GM19023 (cell line): ENCODE results near the gene PDGFA.

Experiments used
- ATAC-seq: cut with Tn5 transposase; IDR thresholded peaks from one replicate; pipeline ENCODE4 v1.9.1; 2021; ENCODE audit warnings: mild to moderate bottlenecking, moderate library complexity; ENCODE audit not compliant: unreplicated experiment

Gene PDGFA

DNA sequence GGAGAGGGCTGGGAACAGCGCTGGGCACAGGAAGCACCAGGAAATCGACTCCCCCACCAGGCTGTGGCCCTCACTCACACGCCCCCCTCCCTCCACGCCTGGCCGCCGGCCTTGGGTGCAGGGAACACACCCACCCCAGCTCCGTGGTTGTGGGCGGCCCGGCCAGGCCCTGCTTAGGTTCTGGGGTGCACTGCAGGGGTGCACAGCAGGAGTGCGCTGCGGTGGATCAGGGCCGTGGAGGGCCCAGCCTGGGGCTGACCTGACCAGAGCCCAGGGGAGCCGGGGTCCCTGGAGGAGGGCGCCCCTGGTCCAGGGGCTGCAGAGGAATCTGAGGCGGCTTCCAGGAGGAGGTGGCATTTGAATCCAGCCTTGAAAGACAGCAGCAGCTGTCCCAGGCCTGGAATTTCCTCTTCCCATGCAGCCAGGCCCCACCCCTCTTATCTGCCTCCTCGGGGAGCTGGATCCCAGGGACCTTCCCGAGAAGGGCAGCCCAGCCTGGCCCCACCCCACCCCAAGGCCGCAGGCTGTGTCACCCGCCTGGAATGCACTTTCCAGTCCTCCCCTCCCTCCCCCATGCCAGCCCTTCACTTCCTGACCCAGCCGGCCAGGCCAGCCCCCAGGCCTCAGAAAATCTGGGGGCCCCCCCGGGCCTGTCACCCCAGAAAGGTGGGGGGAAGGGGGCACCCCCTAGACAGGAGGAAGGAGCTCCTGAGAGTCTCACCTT lies 18.4 kb upstream of the PDGFA start:
- no peak for ATAC-seq

DNA sequence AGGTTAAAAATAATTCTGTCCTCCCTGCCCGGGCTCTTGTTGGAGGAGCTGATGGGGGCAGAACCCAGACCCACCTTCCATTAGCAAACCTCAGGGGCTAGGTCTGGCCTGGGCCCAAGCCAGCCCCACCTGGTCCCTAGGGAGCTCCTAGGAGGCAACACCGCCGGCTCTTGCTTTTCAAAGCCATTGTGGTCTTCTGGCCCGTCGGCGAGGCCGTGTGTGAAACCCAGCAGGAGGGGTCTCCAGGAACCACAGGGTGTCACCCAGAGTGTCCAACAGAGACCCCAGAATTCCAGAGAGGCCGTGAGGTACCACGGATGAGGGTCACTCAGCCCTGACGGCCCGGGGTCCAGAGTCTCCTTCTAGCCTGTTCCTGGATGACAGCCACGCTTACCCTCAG lies 16.6 kb upstream of the PDGFA start:
- ATAC-seq, result no peak

DNA sequence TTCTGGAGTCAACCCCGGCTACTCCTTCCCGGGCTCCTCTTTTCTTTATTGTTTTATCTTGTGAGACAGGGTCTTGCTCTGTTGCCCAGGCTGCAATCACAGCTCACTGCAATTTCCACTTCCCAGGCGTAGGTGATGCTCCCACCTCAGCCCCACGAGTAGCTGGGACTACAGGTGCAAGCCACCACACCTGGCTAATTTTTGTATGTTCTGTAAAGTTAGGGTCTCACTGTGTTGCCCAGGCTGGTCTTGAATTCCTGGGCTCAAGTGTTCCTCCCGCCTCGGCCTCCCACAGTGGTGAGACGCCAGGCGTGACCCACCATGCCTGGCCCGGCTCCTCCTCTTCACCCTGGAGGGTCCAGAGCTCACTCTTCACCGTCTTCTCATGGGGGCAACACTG lies 15.3 kb upstream of the PDGFA start:
- ATAC-seq, result no peak

DNA sequence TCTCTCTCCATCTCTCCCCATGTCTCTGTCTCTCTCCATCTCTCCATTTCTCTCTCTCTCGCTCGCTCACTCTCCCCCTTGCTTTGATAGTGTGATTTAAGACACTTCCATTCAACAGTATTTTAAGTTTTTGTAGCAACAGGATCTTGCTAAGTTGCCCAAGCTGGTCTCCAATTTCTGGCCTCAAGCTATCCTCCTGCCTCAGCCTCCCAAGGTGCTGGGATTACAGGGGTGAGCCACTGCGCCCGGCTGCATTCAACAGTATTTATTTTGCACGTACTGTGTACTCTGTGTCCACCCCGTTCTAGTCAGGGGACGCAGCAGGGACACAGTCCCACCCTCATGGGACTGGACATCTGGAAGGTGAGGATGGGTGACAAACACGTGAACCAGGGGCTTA lies 14.4 kb upstream of the PDGFA start:
- ATAC-seq, result no peak

DNA sequence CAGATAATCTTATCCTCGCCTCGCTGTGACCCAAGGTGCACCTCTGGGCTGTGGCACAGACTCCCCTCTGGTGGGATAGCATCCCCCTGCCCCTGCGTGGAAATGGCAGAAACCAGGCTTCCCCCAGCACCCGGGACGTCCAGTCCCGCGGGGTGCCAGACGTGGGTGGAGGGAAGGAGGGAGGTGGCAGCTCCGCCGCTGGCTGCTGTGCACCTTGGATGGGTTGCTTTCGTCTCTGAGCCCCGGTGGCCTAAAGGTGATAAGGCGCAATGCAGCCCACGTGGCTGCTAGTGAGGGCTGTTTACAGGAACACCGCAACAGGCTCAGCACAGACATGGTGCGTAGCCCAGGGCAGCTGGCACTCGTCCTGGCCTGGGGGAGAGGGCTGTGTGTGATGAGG lies 13.6 kb upstream of the PDGFA start:
- no peak for ATAC-seq

DNA sequence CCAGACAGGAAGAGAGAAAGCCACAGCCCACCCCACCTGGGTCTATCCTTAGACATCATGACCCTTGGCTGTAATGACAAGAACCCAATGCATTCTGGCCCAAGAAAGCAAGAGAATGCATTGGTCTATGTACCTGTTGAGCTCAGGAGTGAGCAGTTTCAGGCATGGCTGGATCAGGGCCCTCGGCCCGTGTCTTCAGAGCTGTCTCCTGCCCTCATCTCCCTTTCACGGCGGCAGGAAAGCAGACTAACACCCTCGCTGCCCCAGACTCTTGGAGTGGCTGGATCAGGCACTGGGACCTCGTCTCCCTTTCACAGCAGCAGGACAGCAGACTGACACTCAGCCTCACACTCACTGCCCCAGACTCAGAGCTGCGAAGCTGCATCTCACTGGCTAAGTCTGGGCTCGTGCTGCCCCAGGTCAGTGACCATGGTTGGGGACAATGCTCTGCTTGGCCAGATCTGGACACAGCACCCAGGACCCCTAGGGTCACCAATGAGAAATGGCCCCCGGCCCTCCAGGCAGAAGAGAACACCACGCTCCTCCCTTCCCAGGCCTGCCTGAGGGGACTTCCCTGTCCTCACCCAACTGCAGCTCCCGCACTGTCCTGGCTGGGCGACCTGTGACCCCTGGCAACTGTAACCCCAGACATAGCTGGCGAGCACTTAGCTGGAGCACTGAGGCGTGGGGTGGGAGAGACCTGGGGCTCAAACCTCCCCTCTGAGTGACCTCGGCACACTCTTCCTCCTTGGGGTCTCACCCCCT lies 12.9 kb upstream of the PDGFA start:
- no peak for ATAC-seq

DNA sequence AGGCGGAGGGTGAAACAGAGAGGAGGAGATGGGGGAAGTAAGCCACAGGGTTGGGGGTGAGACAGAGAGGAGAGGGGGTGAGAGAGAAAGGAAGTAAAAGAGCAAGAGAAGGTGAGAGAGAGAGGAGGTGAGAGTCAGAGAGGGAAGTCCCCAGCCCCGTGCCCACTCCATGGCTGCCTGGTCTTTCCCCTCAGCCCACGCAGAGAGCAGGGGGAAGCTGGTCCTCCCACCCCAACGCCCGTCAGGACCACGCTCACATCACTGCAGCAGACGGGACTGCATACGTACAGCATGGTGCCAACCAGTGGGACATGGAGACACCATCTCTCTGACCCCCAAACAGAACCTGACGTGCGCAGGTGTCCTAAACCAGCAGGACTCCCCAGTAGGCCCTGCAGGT lies 12.1 kb upstream of the PDGFA start:
- ATAC-seq, result no peak

DNA sequence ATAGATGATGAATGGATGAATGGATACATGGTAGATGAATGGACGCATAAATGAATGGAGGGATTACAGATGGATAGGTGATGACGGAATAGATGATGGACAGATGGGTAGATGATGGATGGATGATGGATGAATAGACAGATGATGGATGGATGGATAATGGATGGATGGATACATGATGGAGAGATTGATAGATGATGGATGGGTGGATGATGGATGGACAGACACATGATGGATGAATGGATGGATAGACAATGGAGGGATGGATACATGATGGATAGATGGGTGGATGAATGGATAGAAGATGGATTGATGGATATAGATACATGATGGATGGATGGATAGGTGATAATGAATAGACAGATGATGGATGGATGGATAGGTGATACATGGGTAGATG lies 8.8 kb upstream of the PDGFA start:
- no peak for ATAC-seq

DNA sequence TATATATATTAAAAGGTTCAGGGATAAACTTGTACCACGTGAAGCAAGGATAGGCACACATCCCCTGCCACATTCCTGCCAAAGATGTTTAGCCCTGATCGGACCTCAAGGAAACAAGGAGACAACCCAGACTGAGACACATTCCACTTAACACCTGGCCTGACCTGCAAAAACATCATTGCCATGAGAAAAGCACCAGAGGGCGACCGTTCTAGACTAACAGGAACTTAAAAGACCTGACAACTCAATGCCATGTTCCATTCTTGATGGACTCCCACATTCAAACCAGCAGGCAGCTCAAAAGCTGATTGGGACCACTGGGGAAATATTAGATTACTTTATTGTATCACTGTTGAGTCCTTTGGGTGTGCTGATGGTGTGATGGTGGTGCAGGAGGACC lies 8.1 kb upstream of the PDGFA start:
- no peak for ATAC-seq

DNA sequence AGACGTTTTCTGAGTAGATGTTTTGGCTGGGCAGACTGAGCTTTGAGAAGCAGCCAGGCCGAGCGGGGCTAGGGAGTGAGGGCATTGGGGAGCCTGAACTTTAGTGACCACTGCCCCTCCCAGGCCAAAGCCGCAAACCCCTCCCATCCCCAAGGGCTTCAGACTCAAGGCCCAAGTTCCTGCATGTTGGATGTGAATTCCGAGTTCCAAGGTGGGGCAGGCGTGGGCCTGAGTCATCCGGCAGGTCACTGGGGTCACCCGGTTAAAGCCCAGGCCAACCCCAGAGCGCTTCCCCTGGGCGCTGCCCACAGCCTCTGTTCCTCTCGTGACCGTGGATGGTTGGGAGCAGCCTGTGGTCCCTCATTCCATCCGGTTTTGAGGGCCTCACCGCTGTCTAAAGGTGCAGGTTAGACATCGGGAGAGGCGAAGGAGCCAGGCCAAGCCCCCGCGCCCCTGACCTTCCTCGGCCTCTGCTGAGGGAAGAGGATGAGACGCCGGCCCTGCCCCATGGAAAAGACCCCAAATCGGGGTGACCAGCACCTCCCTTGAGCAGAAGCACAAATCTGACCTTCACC lies 6.9 kb upstream of the PDGFA start:
- ATAC-seq, result no peak

DNA sequence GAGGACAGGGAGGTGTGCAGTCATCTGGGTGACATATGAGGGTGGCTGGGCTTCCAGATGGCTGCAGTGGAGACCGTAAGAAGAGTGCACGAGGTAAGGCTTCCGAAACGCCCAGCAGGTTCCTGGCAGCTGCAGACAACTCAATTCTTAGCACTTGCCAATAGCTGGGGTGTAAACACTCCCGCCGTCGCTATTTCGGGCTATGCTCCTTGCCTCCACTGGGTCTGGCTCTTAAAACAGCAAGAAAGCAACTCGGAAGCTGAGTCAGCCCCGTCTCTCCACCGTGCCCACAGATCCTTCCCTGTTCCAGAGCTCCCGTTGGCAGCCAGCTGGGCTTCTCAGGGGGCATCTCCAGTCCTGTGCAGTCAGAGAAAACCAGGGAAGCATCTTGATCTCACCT lies 6.1 kb upstream of the PDGFA start:
- ATAC-seq, result no peak

DNA sequence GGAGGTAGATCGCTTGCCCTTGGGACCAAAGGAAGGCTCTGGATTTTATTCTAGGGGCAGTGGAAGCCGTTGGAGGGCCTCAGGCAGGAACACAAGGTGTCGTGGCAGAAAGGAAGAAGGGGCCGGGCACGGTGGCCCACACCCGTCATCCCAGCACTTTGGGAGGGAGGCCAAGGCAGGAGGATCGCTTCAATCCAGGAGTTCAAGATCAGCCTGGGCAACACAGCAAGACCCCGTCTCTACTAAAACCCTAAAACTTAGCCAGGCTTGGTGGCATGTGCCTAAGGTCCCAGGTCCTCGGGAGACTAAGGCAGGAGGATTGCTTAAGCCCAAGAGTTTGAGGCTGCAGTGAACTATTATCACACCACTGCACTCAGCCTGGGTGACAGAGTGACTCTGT lies 5.2 kb upstream of the PDGFA start:
- ATAC-seq, result no peak

DNA sequence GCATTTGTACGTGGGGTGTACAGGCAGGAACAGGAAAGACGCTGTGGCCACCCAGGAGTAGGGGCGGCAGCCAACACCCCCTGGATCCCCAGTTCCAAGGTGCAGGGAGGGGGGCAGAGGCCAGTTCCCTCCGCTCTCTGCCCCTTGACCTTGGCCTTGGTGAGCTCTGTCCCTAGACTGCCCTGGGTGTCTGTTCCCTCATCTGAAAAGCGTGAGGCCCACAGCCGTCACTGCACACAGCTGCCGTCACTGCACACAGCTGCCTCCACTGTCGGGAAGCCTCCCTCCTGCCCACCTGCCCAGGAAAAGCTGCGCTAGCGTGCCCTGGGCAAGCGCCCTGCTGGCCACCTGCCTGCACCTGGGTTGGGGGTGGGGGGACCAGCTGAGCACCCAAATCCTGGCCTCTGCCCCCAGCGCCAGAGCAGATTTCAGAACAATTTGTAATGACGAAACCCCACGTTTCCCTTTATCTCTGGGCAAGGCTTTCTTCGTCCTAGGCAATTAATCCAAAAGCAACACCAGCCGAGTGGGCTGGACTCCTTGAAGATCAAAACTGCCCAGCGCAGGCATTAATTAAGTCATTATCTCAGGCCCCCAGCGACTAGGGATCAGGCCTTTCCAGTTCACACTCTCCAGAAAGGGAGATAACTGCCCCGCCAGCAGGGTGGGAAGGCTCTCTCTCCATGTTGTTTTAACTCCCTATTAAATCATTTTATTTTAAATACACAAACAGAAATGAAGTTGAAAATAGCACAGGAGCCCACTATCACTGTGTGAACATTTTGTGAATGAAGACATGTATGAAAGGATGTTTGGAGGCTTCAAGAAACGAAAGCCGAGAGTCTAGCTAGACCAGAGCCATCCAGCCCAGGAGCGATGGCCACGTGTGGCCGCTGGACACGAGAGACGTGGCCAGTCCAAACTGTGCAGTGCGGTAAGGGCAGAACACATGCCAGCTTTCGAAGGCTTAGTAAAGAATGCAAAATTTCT lies 4.0 kb upstream of the PDGFA start:
- no peak for ATAC-seq

DNA sequence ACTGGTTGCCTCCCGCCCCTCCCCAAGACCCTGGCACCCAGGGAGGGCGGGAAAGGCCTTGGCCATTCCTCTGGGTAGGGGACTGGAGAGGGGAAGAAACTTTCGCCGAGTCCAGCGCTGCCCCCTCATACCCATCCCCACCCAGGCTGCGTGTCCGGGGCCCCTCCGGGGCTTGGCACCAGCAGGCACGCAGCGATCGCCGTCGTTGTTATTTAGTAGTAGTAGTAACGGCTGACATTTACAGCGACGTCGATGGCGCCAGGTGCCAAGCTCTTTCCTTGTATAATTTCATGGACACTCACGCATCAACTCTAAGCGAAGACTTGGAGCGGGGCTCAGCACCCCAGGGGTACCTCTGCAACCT lies 3.3 kb upstream of the PDGFA start:
- ATAC-seq, result no peak

DNA sequence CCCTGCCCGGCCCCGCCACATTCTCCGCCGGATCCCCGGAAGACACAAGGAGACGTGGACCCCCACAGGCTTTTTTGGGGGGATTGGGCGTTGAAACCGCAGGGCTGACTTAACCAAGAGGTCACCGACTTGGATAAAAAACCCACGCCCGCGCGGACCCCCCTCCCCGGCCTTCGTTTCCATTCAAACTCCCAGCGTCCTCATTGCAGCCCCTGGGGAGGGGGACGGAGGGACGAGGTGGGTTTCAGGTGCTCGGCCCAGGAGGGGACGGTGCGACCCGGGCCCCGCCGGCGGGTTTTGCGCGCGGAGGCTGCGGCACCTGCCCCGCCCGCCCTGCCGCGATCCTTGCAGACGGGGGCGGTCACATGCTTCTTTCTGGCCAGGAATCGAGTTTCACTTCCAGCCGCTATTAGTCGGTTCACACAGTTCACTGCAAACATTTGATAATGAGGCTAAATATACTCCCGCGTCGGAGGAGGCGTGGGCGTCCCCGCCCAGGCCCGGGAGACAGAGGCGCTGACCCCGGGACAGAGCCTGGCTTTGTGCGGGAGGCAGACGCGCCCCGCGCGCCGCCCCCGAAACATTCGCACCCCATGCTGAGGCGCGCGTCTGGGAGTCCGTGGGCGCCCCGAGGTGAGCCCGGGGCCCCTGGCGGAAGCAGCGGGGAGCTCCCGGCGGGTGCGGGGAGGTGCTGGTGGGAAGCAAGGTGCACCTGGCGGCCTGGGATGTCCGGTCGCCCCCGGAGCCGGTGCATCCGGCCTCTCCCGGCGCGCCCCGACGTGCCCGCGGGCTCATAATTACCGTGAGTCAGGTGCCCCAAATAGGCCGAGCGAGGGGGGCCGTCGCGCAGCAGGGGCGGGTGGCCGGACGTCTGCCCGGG lies 2.7 kb upstream of the PDGFA start:
- no peak for ATAC-seq

DNA sequence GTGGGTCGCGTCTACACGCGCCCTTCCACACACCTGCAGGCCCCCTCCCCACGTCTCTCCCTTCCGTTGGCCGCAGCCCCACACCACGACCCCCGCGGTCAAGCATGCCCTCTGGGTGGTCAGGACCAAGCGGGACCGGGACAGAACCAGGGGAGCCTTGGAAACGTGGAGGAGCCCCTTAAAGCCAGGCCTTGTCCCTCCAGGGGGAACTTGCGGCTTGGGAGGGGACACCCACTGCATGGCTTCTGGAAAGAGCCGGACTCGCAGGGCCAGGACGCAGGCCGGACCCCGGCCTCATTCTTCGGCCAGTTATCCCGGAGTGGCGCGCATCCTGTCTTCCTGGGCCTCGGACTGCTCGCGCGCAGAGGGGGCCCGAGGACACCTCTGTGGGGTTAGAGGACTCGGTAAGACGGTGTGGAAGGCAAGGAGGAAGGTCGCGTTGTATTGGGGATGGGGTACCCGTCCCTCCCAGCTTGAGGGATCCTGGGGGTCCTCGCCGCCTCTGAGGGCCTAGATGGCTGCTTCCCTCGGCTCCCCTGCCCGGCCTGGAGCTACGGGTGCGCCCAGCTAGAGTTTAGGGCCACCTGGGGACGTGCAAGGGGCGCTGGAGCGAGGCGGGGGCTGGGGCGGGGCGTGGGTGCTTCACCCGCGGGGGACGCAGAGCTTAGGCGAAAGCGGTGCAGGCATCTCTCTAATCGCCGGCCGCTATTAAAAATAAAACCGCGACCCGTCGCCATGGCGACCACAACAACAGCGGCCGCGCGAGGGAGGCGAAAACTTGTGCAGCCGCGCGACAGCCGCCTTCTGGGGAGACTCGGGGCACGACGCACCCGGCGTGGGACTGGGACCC lies 1.8 kb upstream of the PDGFA start:
- ATAC-seq, result no peak

DNA sequence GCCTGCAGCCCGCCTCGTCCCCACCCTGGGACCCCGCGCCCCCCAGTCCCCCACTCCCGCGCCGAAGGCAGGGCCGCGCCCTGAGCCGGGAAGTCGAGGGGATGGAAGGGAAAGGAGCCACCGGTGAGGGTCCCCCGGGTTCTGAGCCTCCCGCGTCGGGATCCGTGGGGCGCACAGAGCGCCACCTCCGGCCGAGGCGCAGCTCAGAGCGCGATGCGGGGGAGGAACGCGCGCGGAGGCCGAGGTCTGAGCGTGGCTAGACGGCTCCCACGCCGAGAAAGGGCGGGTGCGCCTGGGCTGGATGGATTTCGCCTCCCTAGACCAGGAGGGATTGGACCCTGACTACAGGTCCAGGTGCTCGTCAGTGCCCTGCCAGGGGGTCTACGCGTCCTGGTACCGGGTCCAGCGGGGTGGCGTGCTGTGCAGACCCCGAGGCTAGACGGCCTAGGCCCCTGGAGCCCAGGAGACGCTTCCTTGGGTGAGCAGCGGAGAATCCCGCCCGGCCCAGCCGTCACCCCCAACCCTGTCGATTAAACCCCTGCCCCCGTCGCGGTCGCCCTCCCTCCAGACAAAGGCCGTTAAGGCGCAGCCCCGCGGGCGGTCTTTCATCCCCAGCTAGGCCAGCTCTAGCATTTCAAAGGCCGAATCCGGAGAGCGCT lies 986 bp upstream of the PDGFA start:
- no peak for ATAC-seq

DNA sequence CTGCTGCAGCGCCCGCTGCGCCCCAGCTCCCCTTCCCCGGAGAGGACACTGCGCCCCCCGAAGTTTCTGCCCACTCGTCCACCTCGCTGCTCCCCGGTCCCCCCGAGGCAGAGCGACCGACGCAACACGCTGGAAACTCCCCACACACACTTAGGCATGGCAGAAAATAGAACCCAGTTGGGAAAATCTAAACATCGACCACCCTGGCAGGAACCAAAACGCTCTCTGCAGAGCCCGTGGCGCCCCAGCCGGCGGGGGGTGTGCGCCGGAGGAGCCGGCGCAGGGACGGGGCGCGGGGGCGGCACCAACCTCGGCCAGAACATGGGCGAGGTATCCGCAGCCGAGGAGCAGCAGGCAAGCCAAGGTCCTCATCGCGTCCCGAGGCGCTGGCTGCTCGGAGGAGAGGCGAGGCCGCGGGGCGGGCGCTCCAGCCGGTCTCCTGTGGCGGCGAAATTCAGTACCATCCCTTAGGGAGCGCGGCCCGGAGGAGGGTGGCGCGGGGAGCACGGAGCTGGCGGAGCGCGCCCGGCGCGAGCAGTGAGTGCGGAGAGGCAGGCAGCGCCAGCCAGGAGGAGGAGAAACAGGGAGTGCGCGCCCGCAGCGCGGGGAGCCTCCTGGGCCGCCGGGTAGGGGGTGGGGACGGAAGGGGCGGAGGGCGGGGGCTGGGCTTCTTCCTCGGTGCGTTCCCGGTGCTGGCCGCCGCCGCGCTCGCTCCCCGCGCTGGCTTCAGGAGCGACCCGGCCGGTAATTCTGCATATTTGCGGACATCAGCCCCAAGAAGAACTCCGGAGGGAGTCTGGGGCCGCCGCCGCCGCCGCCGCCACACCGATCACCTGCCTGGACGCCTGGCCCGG lies 789 bp downstream of the PDGFA start:
- ATAC-seq, result no peak
